Measurements from ENCODE around the gene TRMT61B.

Gene TRMT61B

GRCh38 chr2:28855193-28855592 lies 14.9 kb downstream of the TRMT61B start:
- DNase-seq = no peak

- DNase-seq = no peak
Measured at GRCh38 chr2:28842042-28842441, 28.1 kb downstream of the TRMT61B start.

GRCh38 chr2:28838971-28839370 lies 31.1 kb downstream of the TRMT61B start:
- no peak for DNase-seq

GRCh38 chr2:28835781-28836180 lies 34.3 kb downstream of the TRMT61B start:
- DNase-seq = no peak

GRCh38 chr2:28833740-28834470 lies 36.2 kb downstream of the TRMT61B start:
- DNase-seq = no peak

- DNase-seq = no peak
Measured at GRCh38 chr2:28828382-28828781, 41.7 kb downstream of the TRMT61B start.

GRCh38 chr2:28824870-28825269 lies 45.2 kb downstream of the TRMT61B start:
- no peak for DNase-seq

- DNase-seq = no peak
Measured at GRCh38 chr2:28824207-28824606, 45.9 kb downstream of the TRMT61B start.

GRCh38 chr2:28822036-28822435 lies 48.1 kb downstream of the TRMT61B start:
- no peak for DNase-seq

GRCh38 chr2:28821295-28821958 lies 48.7 kb downstream of the TRMT61B start:
- peak; percentile 77 for DNase-seq

GRCh38 chr2:28818053-28818452 lies 52.1 kb downstream of the TRMT61B start:
- DNase-seq = no peak

GRCh38 chr2:28810384-28811285 lies 59.5 kb downstream of the TRMT61B start, which contains the start of gene SPDYA:
Gene SPDYA (plus strand): TSS chr2:28810834. CDS start chr2:28816015, 5,181 bp downstream.
- peak; percentile 89 for DNase-seq

GRCh38 chr2:28809927-28810326 lies 60.2 kb downstream of the TRMT61B start:
- no peak for DNase-seq

- DNase-seq = no peak
Measured at GRCh38 chr2:28802975-28803429, 67.1 kb downstream of the TRMT61B start.

GRCh38 chr2:28801726-28802125 lies 68.4 kb downstream of the TRMT61B start:
- no peak for DNase-seq

Data from eye (tissue), 1 donor.